Esophagus muscularis mucosa (tissue), 4 donors: ENCODE measurements around the gene ALDH3B1. TPM values are rescaled to one million over a fixed set of nuclear protein-coding genes. Genes with fewer than 3 reads are reported as not detected.

ENCODE experiments used
- DNase-seq: peaks from one replicate; pipeline ENCODE4 v3.0.0-alpha.2; 2017; ENCODE audit errors: extremely low spot score
- H3K27ac ChIP-seq, 4 donors: fragments of 200-600 bp; sonication (generic); replicated peaks in 1 of 4; 1 replicate in 3 of 4; 2 replicates in 1 of 4; pipeline ENCODE4 v1.5.1; 2016 to 2019; ENCODE audit warnings: mild to moderate bottlenecking in 1 of 4
- H3K27me3 ChIP-seq, 4 donors: fragments of 200-600 bp; sonication (generic); one replicate each; pipeline versions ENCODE4 v1.5.1 to v1.6.0; 2016 to 2019
- H3K36me3 ChIP-seq, 4 donors: fragments of 200-600 bp; sonication (generic); one replicate each; pipeline ENCODE4 v1.5.1; 2016 to 2019
- H3K4me1 ChIP-seq, 4 donors: fragments of 200-600 bp; sonication (generic); one replicate each; pipeline ENCODE4 v1.5.1; 2016 to 2019
- H3K4me3 ChIP-seq, 4 donors: fragments of 200-600 bp; sonication (generic); 1 replicate in 2 of 4; 2 replicates in 2 of 4; pipeline ENCODE4 v1.5.1; 2016 to 2019; ENCODE audit warnings: mild to moderate bottlenecking in 4 of 4, moderate library complexity in 1 of 4
- H3K9me3 ChIP-seq, 4 donors: fragments of 200-600 bp; sonication (generic); 1 replicate in 3 of 4; 2 replicates in 1 of 4; pipeline ENCODE4 v1.5.1; 2016 to 2019
- CTCF ChIP-seq, 3 experiments: fragments of 200-600 bp in 2 of 3; fragments of 450-650 bp in 1 of 3; sonication (generic) in 2 of 3; IDR thresholded peaks; one replicate each; pipeline ENCODE4 v1.5.1; 2017 to 2019; ENCODE audit warnings: antibody characterized with exemption in 3 of 3, mild to moderate bottlenecking in 2 of 3, moderate library complexity in 1 of 3
- EP300 ChIP-seq: sonication (generic); formaldehyde crosslinking; IDR thresholded peaks from one replicate; pipeline ENCODE4 v1.6.1; 2017; ENCODE audit warnings: antibody characterized with exemption
- POLR2A ChIP-seq: fragments of 450-650 bp; IDR thresholded peaks from one replicate; pipeline ENCODE4 v1.6.1; 2017; ENCODE audit warnings: antibody characterized with exemption, moderate library complexity, mild to moderate bottlenecking, low read depth
- POLR2AphosphoS5 ChIP-seq, 2 donors: sonication (generic); formaldehyde crosslinking; IDR thresholded peaks; one replicate each; pipeline ENCODE4 v1.6.1; 2017; ENCODE audit warnings: antibody characterized with exemption in 2 of 2
- WGBS: methylation state at CpG from one replicate; pipeline ENCODE4 v1.1.5; 2018; 5-methylcytosine and 5-hydroxymethylcytosine counted together
- intact Hi-C: fragments of 100-400 bp; cut with DNase I; formaldehyde crosslinking; loops from one replicate; pipeline ENCODE4 v1.15.1; 2023
- total RNA-seq, 4 donors: library from RNA; depleted of rRNA; stranded (reverse); fragments of >200 nt; gene quantifications; one replicate each; pipeline versions ENCODE4 v1.1.0 to v1.2.1, GENCODE V29; 2016

The ALDH3B1 gene
- total RNA-seq, 4 donors from 2014 or later = 10.6 to 17.2 (median 12.6) TPM

- DNase-seq = no peak
- no peaks in the 10 kb centered on the region for H3K27me3 ChIP-seq
- 73% methylated on average over 6 of the region's 14 CpGs for WGBS
- no peak for TF ChIP-seq EP300
- peak; percentile 21 to 34 for TF ChIP-seq POLR2AphosphoS5 (IDR thresholded peaks at IDR 0.05)
- no peak for TF ChIP-seq POLR2A
- no peak for TF ChIP-seq CTCF (IDR thresholded peaks at IDR 0.05)
- H3K4me1 ChIP-seq = peaks cover 60 to 79% (median 77%) of the 10 kb centered on the region in 4 donors
- H3K27ac ChIP-seq = peak overlapping the region; percentile 70 to 92 (median 88)
- no peak overlapping the region for H3K4me3 ChIP-seq
- no peaks in the 10 kb centered on the region for H3K9me3 ChIP-seq
- H3K36me3 ChIP-seq = peaks cover 15 to 50% (median 38%) of the 10 kb centered on the region in 4 donors
- intact Hi-C loops = loop anchor here (5.0 kb wide), 1 partner anchor 86 kb away; the partner anchor contains the start of gene CHKA
These were observed 26.7 kb downstream of the ALDH3B1 start for GRCh38 chr11:68036717-68037239.

GRCh38 chr11:68037411-68038225 lies 27.5 kb downstream of the ALDH3B1 start:
- intact Hi-C loops = loop anchor here (2.0 to 5.0 kb wide), 2 partner anchors 85 to 175 kb away; partner anchors contain the start of genes CHKA and KMT5B
- Histone ChIP-seq H3K4me3 (peak overlapping the region in 1 of 4 donors; percentile 74), H3K9me3 (no peaks in the 10 kb centered on the region), H3K36me3 (peaks cover 13 to 54% (median 41%) of the 10 kb centered on the region in 4 donors), H3K27ac (peak overlapping the region; percentile 87 to 92 (median 88)), H3K4me1 (peaks cover 51 to 79% (median 76%) of the 10 kb centered on the region in 4 donors), H3K27me3 (no peaks in the 10 kb centered on the region)
- WGBS = 80% methylated on average over 20 of the region's 20 CpGs
- no peak for DNase-seq
- TF ChIP-seq EP300 = no peak
- TF ChIP-seq POLR2A = no peak
- TF ChIP-seq CTCF (IDR thresholded peaks at IDR 0.05) = no peak
- TF ChIP-seq POLR2AphosphoS5 (IDR thresholded peaks at IDR 0.05) = no peak

GRCh38 chr11:68038226-68038717 lies 28.1 kb downstream of the ALDH3B1 start:
- Histone ChIP-seq H3K36me3 (peaks cover 13 to 54% (median 41%) of the 10 kb centered on the region in 4 donors), H3K4me3 (peak overlapping the region; percentile 70 to 88 (median 76)), H3K9me3 (no peaks in the 10 kb centered on the region), H3K27me3 (no peaks in the 10 kb centered on the region), H3K4me1 (peaks cover 45 to 79% (median 76%) of the 10 kb centered on the region in 4 donors), H3K27ac (peak overlapping the region; percentile 87 to 92 (median 88))
- intact Hi-C loops = loop anchor here (2.0 to 5.0 kb wide), 2 partner anchors 84 to 175 kb away; partner anchors contain the start of genes CHKA and KMT5B
- WGBS = 19% methylated on average over 3 of the region's 13 CpGs
- no peak for DNase-seq
- TF ChIP-seq CTCF (IDR thresholded peaks at IDR 0.05) (no peak), POLR2A (no peak), POLR2AphosphoS5 (IDR thresholded peaks at IDR 0.05) (no peak), EP300 (no peak)

GRCh38 chr11:68038718-68039525 lies 28.8 kb downstream of the ALDH3B1 start, which contains the start of gene TCIRG1:
TSS of gene TCIRG1 (plus strand) at chr11:68039025. CDS start at chr11:68041272, 2,247 bp downstream.
- H3K4me1 ChIP-seq = peaks cover 42 to 82% (median 77%) of the 10 kb centered on the region in 4 donors
- H3K4me3 ChIP-seq = peak within 1 kb of the TSS; percentile 70 to 88 (median 76)
- intact Hi-C loops = loop anchor here (2.0 to 5.0 kb wide), 2 partner anchors 83 to 174 kb away; partner anchors contain the start of genes CHKA and KMT5B
- H3K27ac ChIP-seq = peak within 1 kb of the TSS; percentile 87 to 92 (median 88)
- no peaks in the 10 kb centered on the region for H3K9me3 ChIP-seq
- no peaks in the 10 kb centered on the region for H3K27me3 ChIP-seq
- TF ChIP-seq POLR2AphosphoS5 (IDR thresholded peaks at IDR 0.05) = peak; percentile 94 to 98
- TF ChIP-seq CTCF (IDR thresholded peaks at IDR 0.05) = peak in 2 of 3 experiments; percentile 16 to 17
- TF ChIP-seq POLR2A = peak; percentile 94
- no peak for TF ChIP-seq EP300
- H3K36me3 ChIP-seq = peaks cover 17 to 54% (median 41%) of the 10 kb centered on the region in 4 donors
- DNase-seq = peak; percentile 96
- WGBS = 25% methylated on average over 2 of the region's 51 CpGs
